ENCODE data around the gene NDST1. TPM values are rescaled to one million over a fixed set of nuclear protein-coding genes. Genes with fewer than 3 reads are reported as not detected.
A peak's percentile ranks its signal among the peaks of the same experiment; 100 is the strongest.

Gene NDST1
- total RNA-seq, 6 experiments from 2014 or later: 126 to 199 (median 147) TPM

- no peak for DNase-seq
Observed at GRCh38 chr5:150487199-150488061, 20.5 kb upstream of the NDST1 start.

GRCh38 chr5:150488519-150489359 is 19.2 kb upstream of the NDST1 start:
- Mint-ChIP-seq H3K27me3 (ENCODE audit: insufficient read depth) (peaks cover 11% of the 10 kb centered on the region), H3K27ac (peak overlapping the region; percentile 92), H3K36me3 (ENCODE audit: low read depth) (peaks cover 20% of the 10 kb centered on the region), H3K4me3 (peak overlapping the region; percentile 88), H3K9me3 (no peaks in the 10 kb centered on the region), H3K4me1 (ENCODE audit: low read depth) (peaks cover 76% of the 10 kb centered on the region)
- TF ChIP-seq CTCF (IDR thresholded peaks at IDR 0.05): no peak
- peak; percentile 80 for DNase-seq

More at GRCh38 chr5:150487199-150488061, 20.5 kb upstream of the NDST1 start:
- peaks cover 20% of the 10 kb centered on the region for H3K36me3 Mint-ChIP-seq (ENCODE audit: low read depth)
- H3K9me3 Mint-ChIP-seq: no peaks in the 10 kb centered on the region
- peak overlapping the region; percentile 92 for H3K27ac Mint-ChIP-seq
- H3K27me3 Mint-ChIP-seq (ENCODE audit: insufficient read depth): peaks cover 8% of the 10 kb centered on the region
- peaks cover 70% of the 10 kb centered on the region for H3K4me1 Mint-ChIP-seq (ENCODE audit: low read depth)
- H3K4me3 Mint-ChIP-seq: peak overlapping the region; percentile 88
- TF ChIP-seq CTCF (IDR thresholded peaks at IDR 0.05): peak; percentile 57

- peak; percentile 58 for DNase-seq
- Mint-ChIP-seq H3K4me3 (peak overlapping the region; percentile 88), H3K27ac (peak overlapping the region; percentile 92), H3K9me3 (no peaks in the 10 kb centered on the region), H3K27me3 (ENCODE audit: insufficient read depth) (peaks cover 12% of the 10 kb centered on the region), H3K4me1 (ENCODE audit: low read depth) (peaks cover 77% of the 10 kb centered on the region), H3K36me3 (ENCODE audit: low read depth) (peaks cover 20% of the 10 kb centered on the region)
- TF ChIP-seq CTCF (IDR thresholded peaks at IDR 0.05): peak; percentile 37; the same call in 1 of the 2 replicates
Observed at GRCh38 chr5:150489360-150490295, 18.3 kb upstream of the NDST1 start.

- H3K4me1 Mint-ChIP-seq (ENCODE audit: low read depth): peaks cover 71% of the 10 kb centered on the region
- TF ChIP-seq CTCF (IDR thresholded peaks at IDR 0.05): no peak
- H3K9me3 Mint-ChIP-seq: no peaks in the 10 kb centered on the region
- H3K4me3 Mint-ChIP-seq: peak overlapping the region; percentile 88
- H3K27ac Mint-ChIP-seq: peak overlapping the region; percentile 92
- DNase-seq: no peak
- H3K36me3 Mint-ChIP-seq (ENCODE audit: low read depth): peaks cover 20% of the 10 kb centered on the region
- H3K27me3 Mint-ChIP-seq (ENCODE audit: insufficient read depth): peaks cover 13% of the 10 kb centered on the region
Observed at GRCh38 chr5:150490296-150490669, 17.6 kb upstream of the NDST1 start.

- no peak for TF ChIP-seq CTCF (IDR thresholded peaks at IDR 0.05)
- Mint-ChIP-seq H3K9me3 (no peaks in the 10 kb centered on the region), H3K36me3 (ENCODE audit: low read depth) (peaks cover 22% of the 10 kb centered on the region), H3K27me3 (ENCODE audit: insufficient read depth) (peaks cover 13% of the 10 kb centered on the region), H3K4me3 (peak overlapping the region; percentile 88), H3K27ac (peak overlapping the region; percentile 92), H3K4me1 (ENCODE audit: low read depth) (peaks cover 73% of the 10 kb centered on the region)
- DNase-seq: no peak
Observed at GRCh38 chr5:150490754-150491153, 17.2 kb upstream of the NDST1 start.
